GM19397 (cell line): ENCODE data around the gene CPXM2.

Experiments
- ATAC-seq: cut with Tn5 transposase; IDR thresholded peaks from one replicate; pipeline ENCODE4 v1.9.1; 2021; ENCODE audit warnings: mild to moderate bottlenecking, moderate library complexity; ENCODE audit not compliant: unreplicated experiment

CPXM2 gene

GRCh38 chr10:123891144-123892071 lies at the start of gene CPXM2:
Gene CPXM2 (minus strand): TSS chr10:123891807. CDS start chr10:123891659, 148 bp downstream.
- ATAC-seq: no peak

GRCh38 chr10:123939591-123939990 lies 48.0 kb upstream of the CPXM2 start:
- ATAC-seq: no peak

DNA sequence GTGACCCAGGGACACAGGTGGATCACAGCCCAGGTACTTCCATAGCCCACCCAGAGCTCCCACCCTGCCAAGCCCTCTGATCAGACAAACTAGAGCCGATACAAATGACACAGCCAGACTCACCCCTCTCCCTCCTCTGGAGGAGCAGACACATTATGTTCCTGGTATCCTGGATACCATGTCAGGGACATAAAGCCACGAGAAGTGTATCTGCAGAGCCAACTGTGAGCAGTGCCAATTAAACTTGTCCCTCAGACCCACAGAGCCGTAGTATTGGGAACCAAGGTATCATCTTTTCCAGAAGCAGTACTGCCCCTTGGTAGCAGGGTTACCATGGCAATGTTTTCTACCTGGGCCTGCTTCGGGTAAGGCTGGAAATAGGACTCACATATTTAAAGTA lies 47.3 kb upstream of the CPXM2 start:
- ATAC-seq: no peak

- no peak for ATAC-seq
Observed at GRCh38 chr10:123936426-123936825, 44.8 kb upstream of the CPXM2 start.

- no peak for ATAC-seq
Observed at GRCh38 chr10:123935680-123936079, 44.1 kb upstream of the CPXM2 start.

- ATAC-seq: no peak
Observed at GRCh38 chr10:123934846-123935245, 43.2 kb upstream of the CPXM2 start.

- no peak for ATAC-seq
Observed at GRCh38 chr10:123930340-123931001, 38.9 kb upstream of the CPXM2 start.

DNA sequence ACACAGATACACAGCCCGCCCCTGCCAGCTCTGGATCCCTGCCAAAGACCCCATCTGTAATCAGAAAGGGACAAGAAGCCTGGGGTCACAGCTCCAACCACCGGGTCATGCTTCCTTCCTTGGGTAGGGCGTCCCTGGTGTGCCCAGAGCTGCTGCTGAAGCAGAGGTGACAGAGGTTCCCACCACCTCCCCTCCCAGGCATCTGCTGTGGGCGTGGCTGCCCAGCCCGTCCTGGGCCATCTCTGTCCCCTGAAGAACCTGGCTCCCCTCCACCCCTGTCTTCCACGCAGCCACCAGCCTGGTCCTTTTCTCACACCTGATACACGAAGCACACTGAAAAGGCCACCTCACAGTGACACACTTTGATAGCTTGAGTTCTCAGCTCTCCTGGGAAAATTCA lies 38.2 kb upstream of the CPXM2 start:
- no peak for ATAC-seq

DNA sequence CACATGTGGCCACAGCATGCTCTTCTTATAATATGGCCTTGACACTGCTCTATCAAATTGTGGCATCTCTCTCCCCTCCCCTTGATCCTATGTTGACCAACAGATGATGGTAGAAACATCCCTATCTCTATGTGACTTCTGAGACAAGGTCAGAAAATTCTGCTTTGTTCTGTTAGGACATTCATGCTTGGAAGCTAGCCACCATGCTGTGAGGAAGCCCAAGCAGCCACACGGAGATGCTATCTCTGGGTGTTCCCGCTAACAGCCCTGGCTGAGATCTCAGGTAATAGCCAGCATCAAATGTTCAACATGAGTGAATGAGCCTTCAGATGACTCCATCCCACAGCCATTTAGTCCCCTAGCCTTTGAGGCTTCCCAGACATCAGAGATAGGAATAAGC lies 36.8 kb upstream of the CPXM2 start:
- ATAC-seq: no peak

DNA sequence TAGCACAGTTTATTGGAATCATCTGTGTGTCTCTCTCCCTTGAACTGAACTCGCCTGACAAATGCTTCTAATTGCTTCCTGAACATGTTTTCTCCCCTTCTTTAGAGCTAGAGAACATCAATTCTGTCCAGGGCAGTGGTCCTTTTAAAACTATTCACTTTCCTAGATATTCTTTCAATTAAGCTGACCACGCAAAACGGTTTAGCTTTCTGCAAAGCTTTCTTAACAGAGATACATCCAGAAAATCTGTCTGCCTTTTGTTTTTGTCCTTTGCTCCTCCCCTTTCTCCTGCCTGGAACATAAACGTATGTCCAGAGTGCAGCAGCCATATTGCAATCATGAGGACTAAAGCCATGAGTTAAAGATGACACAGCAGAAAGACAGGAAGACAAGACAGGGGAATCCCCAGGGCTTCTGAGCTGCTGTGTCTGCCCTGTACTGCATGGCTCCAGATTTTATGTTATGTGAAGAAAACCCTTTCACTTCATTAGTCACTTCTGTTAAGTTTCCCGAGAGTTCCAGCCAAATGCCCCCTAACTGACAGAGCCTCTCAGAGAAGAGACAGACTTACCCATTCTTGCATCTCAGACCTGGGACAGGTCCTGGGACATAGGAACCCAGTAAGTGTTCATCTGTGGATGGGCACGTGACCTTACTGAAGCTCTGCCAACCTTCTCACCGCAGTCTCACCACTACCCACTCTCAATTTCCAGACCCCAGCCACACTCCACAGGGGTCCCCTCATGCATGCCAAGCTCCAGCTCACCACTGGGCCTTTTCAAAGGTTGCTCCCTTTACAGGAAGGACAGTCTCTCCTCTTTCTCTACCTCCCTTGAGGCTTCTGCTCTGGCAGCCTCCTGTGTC lies 35.0 kb upstream of the CPXM2 start:
- ATAC-seq: no peak

DNA sequence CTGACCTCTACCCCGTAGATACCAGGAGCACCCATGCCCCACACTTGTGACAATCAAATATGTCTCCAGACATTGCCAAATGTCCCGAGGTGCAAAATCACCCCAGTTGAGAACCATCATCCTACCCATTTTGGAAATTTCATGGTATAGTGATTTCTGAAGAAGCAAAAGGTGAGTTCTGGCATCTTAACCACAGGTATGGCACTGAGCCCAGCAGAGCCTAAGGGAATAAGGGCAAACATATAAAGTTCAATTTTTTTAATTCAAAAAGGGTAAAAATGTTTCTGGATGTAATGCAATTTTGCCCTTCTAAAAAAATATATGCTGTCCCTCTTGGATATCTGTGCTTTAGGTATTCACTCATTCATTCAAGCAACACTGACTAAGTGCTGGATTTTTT lies 30.5 kb upstream of the CPXM2 start:
- no peak for ATAC-seq

DNA sequence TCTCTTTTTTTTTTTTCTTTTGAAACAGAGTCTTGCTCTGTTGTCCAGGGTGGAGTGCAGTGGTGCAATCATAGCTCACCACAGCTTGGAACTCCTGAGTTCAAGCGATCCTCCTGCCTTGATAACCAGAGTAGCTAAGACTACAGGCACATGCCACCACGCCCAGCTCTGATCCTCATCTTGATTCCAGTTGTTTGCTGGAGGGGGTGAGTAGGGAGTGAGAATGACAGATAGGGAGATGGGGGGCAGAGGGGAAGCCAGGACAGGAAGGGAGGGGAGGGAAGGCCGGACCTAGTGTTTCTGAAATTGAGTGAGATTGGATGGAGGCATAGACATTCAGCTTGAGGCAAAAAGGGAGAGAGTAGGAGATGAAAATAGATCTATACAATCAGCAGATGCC lies 25.2 kb upstream of the CPXM2 start:
- ATAC-seq: no peak

- ATAC-seq: no peak
Observed at GRCh38 chr10:123913688-123914268, 22.2 kb upstream of the CPXM2 start.

- ATAC-seq: no peak
Observed at GRCh38 chr10:123912871-123913270, 21.3 kb upstream of the CPXM2 start.

DNA sequence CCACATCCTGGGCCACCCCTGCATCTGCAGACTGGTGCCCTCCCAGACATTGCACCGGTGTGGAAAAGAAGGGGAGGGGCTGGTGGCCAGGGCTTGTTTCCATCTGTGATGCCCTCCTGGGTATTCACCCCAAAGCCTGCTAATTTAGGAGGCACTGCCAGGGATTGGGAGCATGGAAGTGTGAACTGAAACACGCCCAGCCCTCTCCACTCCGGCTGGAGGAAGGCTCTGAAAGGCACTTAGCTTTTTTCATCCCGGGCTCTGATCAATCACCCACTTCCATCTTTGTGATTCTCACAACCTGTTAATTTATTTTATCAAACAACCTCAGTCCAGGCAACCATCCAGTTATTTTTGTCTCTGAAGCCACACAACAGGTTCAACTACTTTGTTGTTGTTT lies 20.9 kb upstream of the CPXM2 start:
- no peak for ATAC-seq

- no peak for ATAC-seq
Observed at GRCh38 chr10:123911866-123912265, 20.3 kb upstream of the CPXM2 start.

- no peak for ATAC-seq
Observed at GRCh38 chr10:123909866-123910265, 18.3 kb upstream of the CPXM2 start.

GRCh38 chr10:123909426-123909825 lies 17.8 kb upstream of the CPXM2 start:
- no peak for ATAC-seq

- no peak for ATAC-seq
Observed at GRCh38 chr10:123908379-123908778, 16.8 kb upstream of the CPXM2 start.

DNA sequence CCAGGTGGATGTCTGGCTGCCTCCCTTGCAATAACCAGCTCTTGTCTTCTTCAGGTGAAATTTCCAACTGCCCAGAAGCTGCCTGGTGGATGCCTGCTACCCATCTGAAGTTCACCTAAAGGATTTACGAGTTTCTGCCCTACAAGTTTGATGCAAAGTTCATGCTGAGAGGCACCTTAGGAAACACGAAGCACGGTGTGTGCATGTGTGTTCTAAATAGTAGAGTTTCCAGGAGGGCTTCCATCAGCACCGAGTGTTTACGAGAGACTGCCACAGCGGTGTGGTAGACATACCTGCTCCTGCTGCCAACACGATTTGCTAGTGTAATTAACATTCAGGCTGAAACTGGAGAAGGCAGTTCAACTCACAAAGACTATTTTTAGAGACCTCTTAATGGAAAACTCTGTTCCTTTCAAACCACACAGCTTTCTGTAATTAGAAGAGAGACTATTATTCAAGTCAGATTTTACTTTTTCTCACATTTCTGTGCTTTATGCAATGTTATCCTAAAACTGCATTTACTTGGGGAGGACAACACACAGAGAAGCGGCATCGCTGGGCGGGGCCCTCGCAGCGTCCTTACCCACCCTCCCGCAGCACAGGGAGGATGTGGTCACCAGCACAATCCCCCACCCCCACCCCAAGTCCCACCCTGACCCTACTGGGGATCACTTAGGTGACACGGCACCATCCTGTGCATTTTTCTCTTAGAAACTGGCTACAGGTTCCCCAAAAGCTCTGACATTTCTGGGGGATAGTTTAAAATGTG lies 15.5 kb upstream of the CPXM2 start:
- no peak for ATAC-seq
